Heart left ventricle (tissue), 13 donors: ENCODE measurements around the gene C7orf57.

Experiments
- CTCF ChIP-seq, 12 donors: fragments of 200-600 bp; sonication (generic) in 4 of 12; IDR thresholded peaks; one replicate each; pipeline versions ENCODE4 v1.5.0 to v1.8.0; 2018 to 2022; ENCODE audit warnings: antibody characterized with exemption in 12 of 12, mild to moderate bottlenecking in 5 of 12
- POLR2A ChIP-seq, 2 donors: fragments of 450-650 bp; IDR thresholded peaks; one replicate each; pipeline ENCODE4 v1.6.1; 2017; ENCODE audit warnings: antibody characterized with exemption in 2 of 2, mild to moderate bottlenecking in 2 of 2, moderate library complexity in 2 of 2
- donor health status: ischemic (EF 13 %, LVEDD 7.1; RV severe dilation, severe dysfunction).
- donor health status: DM: no; HTN: yes; CAD: no.
- donor health status: DM: no; HTN: no; CAD: no.
- donor health status: ischemic (EF 25% LVEDD 6.9; RV normal size, moderate dysfunction).
- donor health status: ischemic (EF 25% LVEDD 5.7; RV mildly dilated, moderate dysfunction).
- donor health status: ischemic (EF 35%, LVEDD 5.7; RV mildly dilated, moderate dysfunction).
- donor health status: nonischemic (EF 11% LVEDD 7.7; RV severe dilation, severe dysfunction).
- donor health status: DM: yes; HTN: yes; CAD: no.
- donor health status: PGD.
- donor health status: ischemic (EF 29% LVEDD 5.4; RV normal size, mild dysfunction).
- donor health status: nonischemic (EF 23%, LVEDD 6.1; RV moderate dilation, normal function).

GRCh38 chr7:48088559-48089045 is 53.3 kb downstream of the C7orf57 start:
- no peak for TF ChIP-seq POLR2A (IDR thresholded peaks at IDR 0.05)
- no peak for TF ChIP-seq CTCF (IDR thresholded peaks at IDR 0.05)
